HL-60/S4 treated with retinoic acid at 250 ng/mL for 4 days and 3 days (cell line): ENCODE measurements around the gene KCNQ1.

Experiments
- in situ Hi-C: fragments of 300-500 bp; cut with MboI; formaldehyde crosslinking; loops from 2 replicates; pipeline ENCODE4 v1.7.0; 2022; ENCODE audit warnings: low sequenced_read_pairs

The KCNQ1 gene

DNA sequence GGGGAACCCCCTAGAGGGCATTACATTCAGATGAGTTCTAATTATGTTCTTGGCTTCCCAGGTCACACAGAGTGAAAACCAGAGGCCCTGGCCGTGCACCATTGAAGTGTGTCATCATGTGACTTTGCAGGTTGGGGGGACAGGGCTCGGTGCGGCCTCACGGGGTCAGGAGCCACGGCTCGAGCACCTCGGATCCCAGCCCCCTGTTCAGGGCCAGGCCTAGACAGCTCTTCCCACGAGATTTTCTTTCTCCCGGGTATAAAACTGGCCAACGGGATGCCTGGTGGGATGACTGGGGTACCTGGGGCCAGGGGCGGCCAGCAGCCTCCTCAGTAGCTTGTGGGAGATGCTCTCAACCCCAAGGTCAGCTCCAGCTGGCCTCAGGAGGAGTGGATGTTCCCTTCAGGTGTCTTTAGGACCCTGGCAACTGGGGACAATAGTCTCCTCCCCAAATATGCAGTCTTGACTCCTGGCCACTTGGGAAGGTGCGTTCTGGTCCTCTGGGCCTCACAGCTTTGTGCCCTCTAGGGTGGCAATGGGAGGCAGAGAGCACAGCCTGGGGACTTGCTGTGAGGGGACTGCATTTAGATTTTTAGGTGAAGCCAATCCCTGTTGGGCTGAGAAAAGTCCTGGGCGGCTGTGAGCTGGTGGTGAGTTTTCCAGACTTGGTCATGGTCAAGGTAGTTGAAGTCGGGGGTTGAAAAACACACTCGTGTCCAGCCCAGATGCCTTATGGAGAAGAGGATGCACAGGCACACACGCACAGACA lies 95.6 kb downstream of the KCNQ1 start:
- in situ Hi-C loops: no loop called here

GRCh38 chr11:2540992-2541680 lies 96.3 kb downstream of the KCNQ1 start:
- in situ Hi-C loops: no loop called here

GRCh38 chr11:2541881-2542361 lies 97.1 kb downstream of the KCNQ1 start:
- in situ Hi-C loops: no loop called here

GRCh38 chr11:2542406-2542805 lies 97.6 kb downstream of the KCNQ1 start:
- in situ Hi-C loops: no loop called here

- in situ Hi-C loops: no loop called here
These were observed 103.0 kb downstream of the KCNQ1 start for GRCh38 chr11:2547806-2548205.

GRCh38 chr11:2548596-2548995 lies 103.8 kb downstream of the KCNQ1 start:
- in situ Hi-C loops: no loop called here

GRCh38 chr11:2549080-2549479 lies 104.3 kb downstream of the KCNQ1 start:
- in situ Hi-C loops: no loop called here

DNA sequence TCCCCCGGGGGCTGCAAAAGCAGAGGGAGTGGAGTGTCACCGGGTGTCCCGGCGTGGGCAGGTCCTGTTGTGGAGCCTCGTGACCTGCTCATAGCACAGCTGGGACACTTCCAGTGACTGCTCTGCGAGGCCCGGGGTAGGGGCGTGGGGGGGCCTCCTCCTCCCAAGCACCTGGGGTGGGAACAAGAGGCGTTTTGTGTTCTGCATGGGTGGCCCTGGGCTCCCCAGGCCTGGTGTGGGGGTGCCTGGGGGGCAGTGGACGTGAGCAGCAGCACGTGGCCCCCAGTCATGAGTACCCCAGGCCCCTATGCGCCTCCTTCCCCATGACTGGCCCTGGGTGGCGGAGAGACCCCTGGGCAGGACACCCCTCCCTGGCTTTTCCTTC lies 104.7 kb downstream of the KCNQ1 start:
- in situ Hi-C loops: no loop called here

DNA sequence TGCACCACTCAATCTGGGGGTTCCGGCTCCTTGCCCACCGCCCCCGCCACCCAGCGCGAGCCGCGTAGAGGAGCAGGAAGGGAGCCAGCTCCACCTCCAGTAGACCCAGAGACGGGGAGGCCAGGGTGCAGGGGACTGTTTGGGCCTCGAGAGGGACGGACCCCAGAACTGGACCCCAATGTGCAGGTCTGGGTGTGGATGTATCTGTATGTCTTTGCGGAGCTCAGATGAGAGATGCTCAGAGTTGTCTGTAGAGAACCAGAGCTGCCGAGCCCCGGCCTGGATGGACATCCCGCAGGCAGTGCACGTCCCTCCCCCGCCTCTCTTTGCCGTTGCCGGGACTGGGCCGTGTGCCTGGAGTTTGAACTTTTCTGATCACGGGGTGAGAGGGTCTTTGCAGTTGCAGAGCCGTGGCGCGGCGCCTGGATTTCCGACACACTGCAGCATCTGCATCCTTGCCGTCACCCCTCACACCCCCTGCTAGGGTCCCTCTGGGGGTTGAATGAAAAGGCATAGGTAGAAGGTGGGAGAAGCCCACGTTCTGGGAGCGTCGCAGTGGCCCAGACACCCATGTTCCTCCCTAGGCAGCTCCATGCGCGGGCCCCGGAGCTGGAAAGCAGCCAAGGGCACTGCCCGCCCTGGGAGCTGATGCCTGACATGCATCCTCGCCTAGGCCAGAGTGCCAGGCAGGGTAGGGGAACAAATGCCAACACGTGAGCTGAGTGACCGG lies 105.2 kb downstream of the KCNQ1 start:
- in situ Hi-C loops: no loop called here

- in situ Hi-C loops: no loop called here
These were observed 105.8 kb downstream of the KCNQ1 start for GRCh38 chr11:2550606-2550970.

DNA sequence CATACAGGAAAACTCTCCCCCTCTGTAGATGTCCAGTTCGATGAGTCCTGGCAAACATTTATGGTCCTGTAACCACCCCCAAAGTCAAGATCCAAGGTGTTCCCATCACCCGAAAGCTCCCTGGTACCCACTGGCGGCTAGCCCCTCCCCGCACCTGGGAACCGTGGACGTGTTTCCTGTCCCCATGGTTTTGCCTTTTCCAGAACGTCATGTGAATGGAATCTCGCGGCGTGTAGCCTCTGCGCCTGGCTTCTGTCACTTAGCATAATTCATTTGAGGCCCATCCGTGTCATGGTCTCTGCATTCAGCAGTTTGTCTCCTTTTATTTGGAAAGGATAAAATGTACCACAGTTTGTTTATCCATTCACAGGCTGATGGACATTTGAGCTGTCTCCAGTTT lies 106.3 kb downstream of the KCNQ1 start:
- in situ Hi-C loops: no loop called here

GRCh38 chr11:2552210-2552609 lies 107.4 kb downstream of the KCNQ1 start:
- in situ Hi-C loops: no loop called here

- in situ Hi-C loops: no loop called here
These were observed 108.4 kb downstream of the KCNQ1 start for GRCh38 chr11:2553198-2553597.

DNA sequence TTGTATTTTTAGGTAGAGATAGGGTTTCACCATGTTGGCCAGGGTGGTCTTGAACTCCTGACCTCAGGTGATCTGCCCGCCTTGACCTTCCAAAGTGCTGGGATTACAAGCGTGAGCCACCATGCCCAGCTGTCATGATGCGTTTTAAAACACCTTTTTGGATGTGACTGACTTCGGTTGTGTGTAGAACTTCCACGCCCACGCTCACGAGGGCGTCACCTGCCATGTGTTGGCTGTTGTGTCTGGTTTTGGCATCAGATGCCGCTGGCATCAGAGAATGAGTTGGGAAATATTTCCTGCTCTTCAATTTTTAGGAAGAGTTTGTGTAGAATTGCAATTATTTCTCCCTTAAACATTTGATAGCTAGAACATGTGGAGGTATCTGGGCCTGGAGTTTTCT lies 109.1 kb downstream of the KCNQ1 start:
- in situ Hi-C loops: no loop called here

- in situ Hi-C loops: no loop called here
These were observed 109.8 kb downstream of the KCNQ1 start for GRCh38 chr11:2554338-2555207.

DNA sequence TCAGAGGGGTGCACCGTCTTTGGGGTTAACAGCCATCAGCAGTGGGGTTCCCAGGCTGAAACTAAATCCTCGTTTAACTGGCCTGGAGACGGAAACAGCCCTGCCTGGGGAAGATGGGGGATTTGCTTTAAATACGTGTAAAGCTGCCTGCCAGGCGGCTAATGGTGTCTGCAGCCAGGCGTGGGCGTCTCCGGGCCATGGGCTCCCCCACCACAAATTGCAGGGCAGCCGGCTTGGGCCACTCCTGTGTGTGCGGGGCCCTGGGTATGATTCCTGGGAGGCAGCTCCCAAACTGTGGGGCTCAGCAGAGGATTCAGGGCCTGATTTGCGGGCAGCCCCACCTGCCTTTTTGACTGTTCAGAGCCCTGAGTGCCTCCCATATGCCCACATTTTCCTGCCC lies 110.5 kb downstream of the KCNQ1 start:
- in situ Hi-C loops: no loop called here

GRCh38 chr11:2555891-2556290 lies 111.1 kb downstream of the KCNQ1 start:
- in situ Hi-C loops: no loop called here

DNA sequence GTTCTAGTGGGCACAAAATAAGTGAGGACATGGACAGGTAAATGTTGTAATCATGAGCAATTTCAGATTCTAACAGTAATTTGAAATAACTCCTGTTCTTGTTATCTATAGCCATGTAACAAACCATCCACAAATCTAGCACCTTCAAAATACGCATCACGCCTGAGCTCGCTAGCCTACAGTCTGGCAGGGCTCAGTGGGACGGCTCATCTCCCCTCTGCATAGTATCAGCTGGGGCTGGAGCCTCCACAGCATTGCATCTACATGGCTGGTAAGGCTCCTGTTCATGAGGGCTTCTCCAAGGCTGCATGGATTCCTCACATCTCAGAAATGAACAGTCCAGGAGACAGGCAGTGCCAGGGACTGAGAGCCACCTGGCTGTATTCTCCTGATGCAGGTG lies 112.6 kb downstream of the KCNQ1 start:
- in situ Hi-C loops: no loop called here

- in situ Hi-C loops: no loop called here
These were observed 113.6 kb downstream of the KCNQ1 start for GRCh38 chr11:2558397-2558796.

DNA sequence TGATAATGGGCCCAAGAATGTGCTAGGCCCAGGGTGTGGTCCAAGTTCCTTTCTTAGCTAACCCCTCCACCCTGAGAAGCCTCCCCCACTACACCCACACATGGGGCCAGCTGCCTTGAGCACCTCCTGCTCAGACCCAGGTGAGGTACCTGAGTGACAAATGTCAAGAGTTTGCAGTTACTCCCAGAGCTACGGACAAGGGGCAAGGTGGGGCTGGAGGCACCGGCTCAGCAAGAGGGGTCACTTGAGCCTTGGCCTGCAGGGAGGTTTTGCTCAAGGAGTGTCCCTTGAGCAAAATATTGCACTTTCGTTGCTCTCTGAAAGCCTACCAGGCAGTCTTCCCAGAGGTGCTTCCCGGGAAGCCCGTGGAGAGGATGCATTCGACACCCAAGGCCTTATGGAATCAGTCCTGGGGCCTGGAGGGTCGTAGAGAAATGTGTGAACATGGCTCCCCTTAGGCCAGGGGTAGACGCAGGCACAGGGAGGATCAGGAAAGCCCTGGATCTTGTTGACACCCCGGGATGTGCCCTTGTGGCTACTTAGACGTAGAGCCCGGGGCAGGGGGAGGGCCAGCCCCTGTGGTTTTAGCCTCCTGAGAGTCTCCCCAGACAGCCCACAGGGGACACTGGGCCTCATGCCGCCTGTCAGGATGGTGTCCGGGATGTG lies 114.2 kb downstream of the KCNQ1 start:
- in situ Hi-C loops: no loop called here
